GM12878 (cell line): Measurements from ENCODE around the gene LRRC57. TPM values are rescaled to one million over a fixed set of nuclear protein-coding genes. Genes with fewer than 3 reads are reported as not detected.

ENCODE experiments used
- ATAC-seq: fragments of 200-7000 bp; cut with Tn5 transposase; 3 replicates; pipeline ENCODE4 v1.9.1; 2020; ENCODE audit warnings: mild to moderate bottlenecking, moderate library complexity
- BruUV-seq: library from RNA; stranded (reverse); fragments of 400-500 nt; replicated peaks from 2 replicates; lab custom pipeline; 2021; lab: Mats Ljungman, UMichigan
- CTCF ChIA-PET: fragments of 300-600 bp; sonication (Branson Sonifier 250); formaldehyde crosslinking; extraction: SDS; loops from one replicate; lab custom pipeline; 2021; ENCODE audit warnings: inconsistent platforms; lab: Yijun Ruan, JAX
- POLR2A ChIA-PET: fragments of 350-600 bp; formaldehyde crosslinking; extraction: SDS; loops from one replicate; lab custom pipeline; 2021; ENCODE audit warnings: inconsistent platforms; lab: Charles Lee
- RAD21 ChIA-PET: fragments of 300-600 bp; sonication (Branson Sonifier 250); formaldehyde crosslinking; loops from one replicate; lab custom pipeline; 2023; ENCODE audit warnings: antibody characterized with exemption; ENCODE audit not compliant: unreplicated experiment; lab: Charles Lee
- SMC1A ChIA-PET: fragments of 300-600 bp; sonication (Branson Sonifier 250); formaldehyde crosslinking; loops from one replicate; lab custom pipeline; 2023; ENCODE audit not compliant: unreplicated experiment, uncharacterized antibody; lab: Charles Lee
- DNase-seq: peaks from one replicate; pipeline ENCODE4 v3.0.0-alpha.2; 2011; ENCODE audit warnings: low read depth, low spot score
- FAIRE-seq: peaks from 3 replicates; lab custom pipeline; 2011; peaks lifted over from hg19 to GRCh38; lab: Jason Lieb, UNC
- H2AFZ ChIP-seq: 2 replicates; pipeline ENCODE4 v1.6.0; 2011; ENCODE audit warnings: low read depth, low read length, control low read depth; ENCODE audit not compliant: control insufficient read depth
- H3K27ac ChIP-seq: 2 replicates; pipeline ENCODE4 v1.5.1; 2011; ENCODE audit warnings: control low read depth; ENCODE audit not compliant: control insufficient read depth, insufficient read depth
- H3K27me3 ChIP-seq, 2 experiments: replicated peaks in 1 of 2; 2 replicates each; pipeline versions ENCODE4 v1.6.0 to v1.6.1; 2011; ENCODE audit warnings: low read length in 1 of 2; ENCODE audit not compliant: control insufficient read depth in 2 of 2, insufficient read depth in 2 of 2
- H3K36me3 ChIP-seq, 2 experiments: 2 replicates each; pipeline ENCODE4 v1.5.1; 2011; ENCODE audit warnings: low read length in 1 of 2; ENCODE audit not compliant: control insufficient read depth in 2 of 2, insufficient read depth in 2 of 2
- H3K4me1 ChIP-seq: 2 replicates; pipeline ENCODE4 v1.6.1; 2011; ENCODE audit warnings: mild to moderate bottlenecking, low read length, moderate library complexity, mixed read lengths; ENCODE audit not compliant: control insufficient read depth, insufficient read depth
- H3K4me2 ChIP-seq: 2 replicates; pipeline ENCODE4 v1.6.0; 2011; ENCODE audit warnings: control low read depth; ENCODE audit not compliant: control insufficient read depth, insufficient read depth
- H3K4me3 ChIP-seq: fragments of 200-600 bp; sonication (generic); 2 replicates; pipeline ENCODE4 v1.5.1; 2016
- H3K79me2 ChIP-seq: 2 replicates; pipeline ENCODE4 v1.6.0; 2011; ENCODE audit warnings: low read length; ENCODE audit not compliant: control insufficient read depth, insufficient read depth
- H3K9ac ChIP-seq: 2 replicates; pipeline ENCODE4 v1.8.0; 2011; ENCODE audit warnings: low read length, control low read depth, mixed read lengths; ENCODE audit not compliant: control insufficient read depth, insufficient read depth
- H3K9me3 ChIP-seq: replicated peaks from 3 replicates; pipeline ENCODE4 v1.5.1; 2011; ENCODE audit warnings: mild to moderate bottlenecking, low read length; ENCODE audit not compliant: control insufficient read depth, insufficient read depth
- H4K20me1 ChIP-seq: 2 replicates; pipeline ENCODE4 v1.6.0; 2011; ENCODE audit not compliant: control insufficient read depth, insufficient read depth
- CHD1 ChIP-seq: IDR thresholded peaks from 2 replicates; pipeline ENCODE4 v1.6.1; 2012; ENCODE audit warnings: low read depth, low read length, improper control_type of control experiment
- WGBS: methylation state at CpG from one replicate; pipeline ENCODE4 v1.1.6; 2016; ENCODE audit warnings: low lambda C conversion rate; ENCODE audit not compliant: insufficient replicate concordance, insufficient coverage; ENCODE audit errors: missing lambda C conversion rate; 5-methylcytosine and 5-hydroxymethylcytosine counted together
- in situ Hi-C: fragments of 300-500 bp; cut with MboI; formaldehyde crosslinking; loops from 9 replicates; pipeline ENCODE4 v1.14.3; 2018; ENCODE audit warnings: mixed read lengths
- intact Hi-C: fragments of 100-400 bp; cut with micrococcal nuclease; formaldehyde crosslinking; loops from one replicate; pipeline ENCODE4 v1.14.2; 2022; ENCODE audit not compliant: unreplicated experiment
- polyA plus RNA-seq, 11 experiments: library from polyadenylated mRNA; depleted of rRNA in 4 of 11; unstranded in 6 of 11; stranded (reverse) in 5 of 11; fragments of >200 nt; fragmentation: Nextera tagmentation in 4 of 11; fragmentation: Illumina TruSeq in 1 of 11; extraction: Ambion mirVana in 4 of 11; extraction: Trizol in 1 of 11; gene quantifications; 1 replicate in 1 of 11; 2 replicates in 10 of 11; pipeline versions ENCODE4 v1.2.1 to v1.2.3, GENCODE V29; 2011 to 2016; ENCODE audit warnings: inconsistent platforms in 2 of 11, missing spikeins in 2 of 11, low read depth in 1 of 11
- total RNA-seq, 4 experiments: library from RNA; depleted of rRNA in 3 of 4; stranded (reverse); fragments of >200 nt in 3 of 4; fragmentation: Illumina TruSeq in 1 of 4; extraction: Trizol in 1 of 4; gene quantifications; 2 replicates each; pipeline versions ENCODE4 v1.2.1 to v1.2.3, GENCODE V29; 2013 to 2021
- TF ChIP-seq, protein P1 (sequence below), 3 experiments: IDR thresholded peaks in 2 of 3; conservative IDR thresholded peaks in 1 of 3; 2 replicates each; pipeline ENCODE4 v1.5.1; 2011; ENCODE audit warnings: low read depth in 3 of 3, low read length in 3 of 3, mild to moderate bottlenecking in 3 of 3, control low read depth in 2 of 3, moderate library complexity in 2 of 3, inconsistent platforms in 1 of 3, mixed read lengths in 1 of 3; ENCODE audit not compliant: control insufficient read depth in 2 of 3, insufficient read depth in 1 of 3; ENCODE audit errors: extremely low read depth in 1 of 3

Gene LRRC57
- total and polyA plus RNA-seq, 10 of the 15 experiments (the other 5 are each of a cell fraction or from before 2014, with no cell fraction given) = 5.2 to 15.7 (median 9.6) TPM

DNA sequence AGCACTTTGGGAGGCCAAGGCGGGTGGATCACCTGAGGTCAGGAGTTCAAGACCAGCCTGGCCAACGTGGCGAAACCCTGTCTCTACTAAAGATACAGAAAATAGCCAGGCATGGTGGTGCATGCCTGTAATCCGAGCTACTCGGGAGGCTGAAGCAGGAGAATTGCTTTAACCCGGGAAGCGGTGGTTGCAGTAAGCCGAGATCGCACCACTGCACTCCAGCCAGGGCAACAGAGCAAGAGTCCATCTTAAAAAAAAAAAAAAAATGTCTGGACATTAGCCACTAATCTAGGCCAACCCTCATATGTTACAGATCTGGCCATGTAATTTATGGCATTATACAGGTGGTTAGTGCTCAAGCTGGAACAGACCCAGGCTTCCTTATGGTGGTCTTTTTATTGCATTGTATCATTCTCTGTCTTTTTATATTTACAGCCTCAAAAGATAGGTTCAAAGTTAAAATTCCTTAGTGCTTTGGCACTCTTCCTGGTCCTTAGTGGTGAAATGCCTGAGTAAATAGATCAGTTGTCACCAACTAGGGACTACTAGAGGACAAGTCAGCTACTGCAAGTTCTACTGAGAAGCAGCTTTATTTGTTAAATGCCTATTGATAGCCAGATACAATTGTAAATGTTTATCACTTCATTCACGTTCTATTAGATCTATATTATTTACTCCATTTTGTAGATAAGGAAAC is 42.8 kb upstream of the LRRC57 start:
- ChIA-PET SMC1A (interaction anchor here (1.2 to 1.6 kb wide), 2 partner anchors 17 to 58 kb away, joined by 4 to 5 read pairs; no protein-coding TSS in a partner anchor), RAD21 (interaction anchor here (1.0 kb wide), 1 partner anchor 14 kb away, joined by 3 read pairs; no protein-coding TSS in a partner anchor), CTCF (interaction anchor here (0.6 to 1.8 kb wide), 7 partner anchors 8 to 55 kb away, joined by 3 to 5 read pairs (median 3); no protein-coding TSS in a partner anchor), POLR2A (interaction anchor here (0.7 kb wide), 1 partner anchor 243 kb away, joined by 5 read pairs; no protein-coding TSS in a partner anchor)
- H3K4me2 ChIP-seq = no peak overlapping the region
- H3K27me3 ChIP-seq = no peaks in the 10 kb centered on the region
- no peak overlapping the region for H3K9ac ChIP-seq
- intact Hi-C loops = no loop called here
- no peak overlapping the region for H2AFZ ChIP-seq
- no peak for DNase-seq
- no peak for FAIRE-seq
- TF ChIP-seq, protein P1, sequence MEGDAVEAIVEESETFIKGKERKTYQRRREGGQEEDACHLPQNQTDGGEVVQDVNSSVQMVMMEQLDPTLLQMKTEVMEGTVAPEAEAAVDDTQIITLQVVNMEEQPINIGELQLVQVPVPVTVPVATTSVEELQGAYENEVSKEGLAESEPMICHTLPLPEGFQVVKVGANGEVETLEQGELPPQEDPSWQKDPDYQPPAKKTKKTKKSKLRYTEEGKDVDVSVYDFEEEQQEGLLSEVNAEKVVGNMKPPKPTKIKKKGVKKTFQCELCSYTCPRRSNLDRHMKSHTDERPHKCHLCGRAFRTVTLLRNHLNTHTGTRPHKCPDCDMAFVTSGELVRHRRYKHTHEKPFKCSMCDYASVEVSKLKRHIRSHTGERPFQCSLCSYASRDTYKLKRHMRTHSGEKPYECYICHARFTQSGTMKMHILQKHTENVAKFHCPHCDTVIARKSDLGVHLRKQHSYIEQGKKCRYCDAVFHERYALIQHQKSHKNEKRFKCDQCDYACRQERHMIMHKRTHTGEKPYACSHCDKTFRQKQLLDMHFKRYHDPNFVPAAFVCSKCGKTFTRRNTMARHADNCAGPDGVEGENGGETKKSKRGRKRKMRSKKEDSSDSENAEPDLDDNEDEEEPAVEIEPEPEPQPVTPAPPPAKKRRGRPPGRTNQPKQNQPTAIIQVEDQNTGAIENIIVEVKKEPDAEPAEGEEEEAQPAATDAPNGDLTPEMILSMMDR (IDR thresholded peaks at IDR 0.05 in 2 of 3, conservative IDR thresholded peaks at IDR 0.05 in 1 of 3; ENCODE audit: control insufficient read depth in 2 of 3, extremely low read depth in 1 of 3, insufficient read depth in 1 of 3, low read depth in 3 of 3, low read length in 3 of 3) = peak; percentile 19 to 37 (median 35); a peak in 3 of 6 replicates
- TF ChIP-seq CHD1 = no peak
- H3K27ac ChIP-seq = no peak overlapping the region
- no peaks in the 10 kb centered on the region for H4K20me1 ChIP-seq
- no TSS peak for BruUV-seq
- in situ Hi-C loops = no loop called here
- peak; percentile 69 for ATAC-seq
- WGBS = 86% methylated on average over 9 of the region's 10 CpGs
- H3K4me3 ChIP-seq = no peak overlapping the region
- no peaks in the 10 kb centered on the region for H3K4me1 ChIP-seq
- no peaks in the 10 kb centered on the region for H3K9me3 ChIP-seq
- peaks cover 0 to 3% of the 10 kb centered on the region in 2 experiments; a peak in 2 of 4 replicates for H3K36me3 ChIP-seq
- H3K79me2 ChIP-seq = no peaks in the 10 kb centered on the region
